NT2/D1 (cell line): ENCODE data around the gene PPP1R15A.
"Not testable (repeated sequence)": the region's sequence is repeated elsewhere in the genome, so short reads cannot be mapped to it uniquely, and the experiment has no call there.

Experiments used
- DNase-seq: peaks from one replicate; pipeline ENCODE4 v3.0.0-alpha.2; 2011; ENCODE audit warnings: low read depth, low spot score
- H3K27me3 ChIP-seq: 2 replicates; pipeline ENCODE4 v1.6.0; 2011; ENCODE audit warnings: mild to moderate bottlenecking; ENCODE audit not compliant: insufficient read length, insufficient read depth
- H3K36me3 ChIP-seq: 2 replicates; pipeline ENCODE4 v1.6.1; 2011; ENCODE audit warnings: mild to moderate bottlenecking, low read length, mixed read lengths; ENCODE audit not compliant: insufficient read depth, insufficient read length
- H3K4me1 ChIP-seq: 2 replicates; pipeline ENCODE4 v1.5.1; 2011; ENCODE audit not compliant: insufficient read depth, insufficient read length
- H3K4me3 ChIP-seq: 2 replicates; pipeline ENCODE4 v1.5.1; 2011; ENCODE audit warnings: low read depth; ENCODE audit not compliant: insufficient read length
- H3K9ac ChIP-seq: 2 replicates; pipeline ENCODE4 v1.6.0; 2011; ENCODE audit warnings: low read depth; ENCODE audit not compliant: insufficient read length
- H3K9me3 ChIP-seq: 2 replicates; pipeline ENCODE4 v1.5.1; 2011; ENCODE audit warnings: mild to moderate bottlenecking, low read length; ENCODE audit not compliant: insufficient read depth
- SUZ12 ChIP-seq: IDR thresholded peaks from 2 replicates; pipeline ENCODE4 v1.6.1; 2011; ENCODE audit not compliant: insufficient read length, insufficient read depth; ENCODE audit errors: extremely low read depth
- YY1 ChIP-seq: IDR thresholded peaks from 2 replicates; pipeline ENCODE4 v1.6.1; 2011; ENCODE audit not compliant: insufficient read length, insufficient read depth
- ZNF274 ChIP-seq: IDR thresholded peaks from 2 replicates; pipeline ENCODE4 v1.6.1; 2011; ENCODE audit warnings: mild to moderate bottlenecking, low read depth, low read length

The PPP1R15A gene

GRCh38 chr19:48915757-48916156, 43.5 kb downstream of the PPP1R15A start:
- Histone ChIP-seq H3K4me1 (no peaks in the 10 kb centered on the region), H3K9me3 (no peaks in the 10 kb centered on the region), H3K27me3 (no peaks in the 10 kb centered on the region), H3K9ac (no peak overlapping the region), H3K36me3 (peaks cover 48% of the 10 kb centered on the region), H3K4me3 (no peak overlapping the region)
- TF ChIP-seq SUZ12 = no peak
- no peak for TF ChIP-seq YY1
- TF ChIP-seq ZNF274 = no peak
- no peak for DNase-seq

GRCh38 chr19:48918071-48918470, 45.9 kb downstream of the PPP1R15A start:
- Histone ChIP-seq H3K4me3 (no peak overlapping the region), H3K36me3 (peaks cover 52% of the 10 kb centered on the region), H3K9ac (no peak overlapping the region), H3K9me3 (no peaks in the 10 kb centered on the region), H3K4me1 (no peaks in the 10 kb centered on the region), H3K27me3 (no peaks in the 10 kb centered on the region)
- no peak for DNase-seq
- TF ChIP-seq SUZ12 (no peak), YY1 (no peak), ZNF274 (no peak)

GRCh38 chr19:48918801-48919247, 46.6 kb downstream of the PPP1R15A start:
- Histone ChIP-seq H3K4me3 (no peak overlapping the region), H3K27me3 (no peaks in the 10 kb centered on the region), H3K9ac (no peak overlapping the region), H3K4me1 (no peaks in the 10 kb centered on the region), H3K36me3 (peaks cover 48% of the 10 kb centered on the region), H3K9me3 (no peaks in the 10 kb centered on the region)
- TF ChIP-seq YY1 (no peak), ZNF274 (no peak), SUZ12 (no peak)
- no peak for DNase-seq

DNA sequence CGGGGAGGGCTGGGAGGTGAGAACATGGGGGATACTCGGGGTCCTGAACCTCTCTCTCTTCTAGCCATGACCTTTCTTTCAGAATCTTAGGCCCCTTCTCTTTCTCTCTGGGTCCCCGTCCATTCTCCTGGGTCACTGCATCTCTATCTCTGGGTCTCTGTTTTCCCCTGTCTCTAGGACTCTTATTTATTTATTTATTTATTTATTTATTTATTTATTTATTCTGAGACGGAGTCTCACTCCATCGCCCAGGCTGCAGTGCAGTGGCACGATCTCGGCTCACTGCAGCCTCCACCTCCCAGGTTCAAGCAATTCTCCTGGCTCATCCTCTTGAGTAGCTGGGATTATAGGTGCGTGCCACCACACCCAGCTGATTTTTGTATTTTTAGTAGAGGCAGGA, 47.0 kb downstream of the PPP1R15A start:
- H3K9ac ChIP-seq, H3K9me3 ChIP-seq, H3K4me3 ChIP-seq, H3K4me1 ChIP-seq, DNase-seq, H3K27me3 ChIP-seq: not testable (repeated sequence)
- H3K36me3 ChIP-seq = peaks cover 48% of the 10 kb centered on the region

- Histone ChIP-seq H3K9me3 (no peaks in the 10 kb centered on the region), H3K36me3 (peaks cover 42% of the 10 kb centered on the region), H3K4me3 (no peak overlapping the region), H3K27me3 (no peaks in the 10 kb centered on the region), H3K9ac (no peak overlapping the region), H3K4me1 (no peaks in the 10 kb centered on the region)
- no peak for TF ChIP-seq ZNF274
- TF ChIP-seq YY1 = no peak
- TF ChIP-seq SUZ12 = no peak
- no peak for DNase-seq
Measured at GRCh38 chr19:48920949-48921348, 48.7 kb downstream of the PPP1R15A start.

DNA sequence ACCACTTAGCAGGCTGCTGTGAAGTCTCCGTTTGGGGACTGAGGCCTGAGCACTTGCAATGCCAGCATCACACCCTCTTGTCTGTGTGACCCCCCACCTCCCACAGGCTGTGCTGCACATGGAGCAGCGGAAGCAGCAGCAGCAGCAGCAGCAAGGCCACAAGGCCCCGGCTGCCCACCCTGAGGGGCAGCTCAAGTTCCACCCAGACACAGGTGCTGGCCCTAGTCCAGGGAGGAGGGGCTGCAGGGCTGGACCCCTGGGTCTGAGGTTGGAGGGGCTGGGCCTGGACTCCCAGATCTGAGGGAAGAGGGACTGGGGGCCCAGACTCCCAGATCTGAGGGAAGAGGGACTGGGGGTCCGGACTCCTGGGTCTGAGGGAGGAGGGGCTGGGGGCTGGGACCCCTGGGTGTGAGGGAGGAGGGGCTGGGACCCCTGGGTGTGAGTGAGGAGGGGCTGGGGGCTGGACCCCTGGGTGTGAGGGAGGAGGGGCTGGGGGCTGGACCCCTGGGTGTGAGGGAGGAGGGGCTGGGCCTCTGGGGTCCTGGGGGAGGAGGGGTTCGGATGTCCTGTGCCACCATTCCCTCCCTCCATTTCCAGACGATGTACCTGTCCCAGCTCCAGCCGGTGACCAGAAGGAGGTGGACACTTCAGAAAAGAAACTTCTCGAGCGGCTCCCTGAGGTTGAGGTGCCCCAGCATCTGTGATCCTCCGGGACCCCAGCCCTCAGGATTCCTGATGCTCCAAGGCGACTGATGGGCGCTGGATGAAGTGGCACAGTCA, 49.7 kb downstream of the PPP1R15A start:
- no peak overlapping the region for H3K4me3 ChIP-seq
- H3K9ac ChIP-seq = no peak overlapping the region
- peaks cover 42% of the 10 kb centered on the region for H3K36me3 ChIP-seq
- H3K9me3 ChIP-seq = no peaks in the 10 kb centered on the region
- no peaks in the 10 kb centered on the region for H3K27me3 ChIP-seq
- H3K4me1 ChIP-seq = no peaks in the 10 kb centered on the region
- DNase-seq = no peak
- TF ChIP-seq YY1 = no peak
- no peak for TF ChIP-seq ZNF274
- no peak for TF ChIP-seq SUZ12

DNA sequence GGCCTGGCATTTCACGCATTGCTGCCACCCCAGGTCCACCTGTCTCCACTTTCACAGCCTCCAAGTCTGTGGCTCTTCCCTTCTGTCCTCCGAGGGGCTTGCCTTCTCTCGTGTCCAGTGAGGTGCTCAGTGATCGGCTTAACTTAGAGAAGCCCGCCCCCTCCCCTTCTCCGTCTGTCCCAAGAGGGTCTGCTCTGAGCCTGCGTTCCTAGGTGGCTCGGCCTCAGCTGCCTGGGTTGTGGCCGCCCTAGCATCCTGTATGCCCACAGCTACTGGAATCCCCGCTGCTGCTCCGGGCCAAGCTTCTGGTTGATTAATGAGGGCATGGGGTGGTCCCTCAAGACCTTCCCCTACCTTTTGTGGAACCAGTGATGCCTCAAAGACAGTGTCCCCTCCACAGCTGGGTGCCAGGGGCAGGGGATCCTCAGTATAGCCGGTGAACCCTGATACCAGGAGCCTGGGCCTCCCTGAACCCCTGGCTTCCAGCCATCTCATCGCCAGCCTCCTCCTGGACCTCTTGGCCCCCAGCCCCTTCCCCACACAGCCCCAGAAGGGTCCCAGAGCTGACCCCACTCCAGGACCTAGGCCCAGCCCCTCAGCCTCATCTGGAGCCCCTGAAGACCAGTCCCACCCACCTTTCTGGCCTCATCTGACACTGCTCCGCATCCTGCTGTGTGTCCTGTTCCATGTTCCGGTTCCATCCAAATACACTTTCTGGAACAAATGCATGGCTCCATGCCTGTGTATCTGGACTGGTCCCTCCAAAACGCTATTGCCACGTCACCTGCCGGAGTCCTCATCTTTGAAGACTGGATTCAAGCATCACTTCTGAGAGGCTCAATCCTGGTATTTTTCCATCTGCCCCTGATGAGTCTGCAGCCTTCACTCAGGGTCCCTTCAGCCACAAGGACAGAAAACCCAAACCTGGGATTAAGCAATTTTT, 50.6 kb downstream of the PPP1R15A start:
- no peaks in the 10 kb centered on the region for H3K9me3 ChIP-seq
- H3K27me3 ChIP-seq = no peaks in the 10 kb centered on the region
- H3K4me1 ChIP-seq = no peaks in the 10 kb centered on the region
- no peak overlapping the region for H3K9ac ChIP-seq
- H3K4me3 ChIP-seq = no peak overlapping the region
- no peak for DNase-seq
- TF ChIP-seq YY1 (no peak), ZNF274 (no peak), SUZ12 (no peak)
- H3K36me3 ChIP-seq = peaks cover 42% of the 10 kb centered on the region
